Hepatocyte (in vitro differentiated cells): ENCODE results near the gene ATMIN. TPM values are rescaled to one million over a fixed set of nuclear protein-coding genes. Genes with fewer than 3 reads are reported as not detected.

Source experiments
- DNase-seq: peaks from one replicate; pipeline ENCODE4 v3.0.0-alpha.2; 2016; ENCODE audit warnings: low spot score
- H2AFZ ChIP-seq: fragments of 200-600 bp; sonication (generic); 2 replicates; pipeline ENCODE4 v1.6.0; 2016; ENCODE audit warnings: antibody characterized with exemption, mild to moderate bottlenecking
- H3K27ac ChIP-seq: fragments of 200-600 bp; sonication (generic); 2 replicates; pipeline ENCODE4 v1.5.1; 2016; ENCODE audit warnings: mild to moderate bottlenecking
- H3K27me3 ChIP-seq: fragments of 200-600 bp; sonication (generic); 2 replicates; pipeline ENCODE4 v1.6.1; 2016
- H3K36me3 ChIP-seq: fragments of 200-600 bp; sonication (generic); replicated peaks from 2 replicates; pipeline ENCODE4 v1.5.1; 2016; ENCODE audit warnings: low read depth; ENCODE audit not compliant: insufficient read depth
- H3K4me1 ChIP-seq: fragments of 200-600 bp; sonication (generic); 2 replicates; pipeline ENCODE4 v1.5.1; 2016; ENCODE audit warnings: mild to moderate bottlenecking, moderate library complexity; ENCODE audit not compliant: insufficient read depth
- H3K4me2 ChIP-seq: fragments of 200-600 bp; sonication (generic); 2 replicates; pipeline ENCODE4 v1.6.0; 2016
- H3K4me3 ChIP-seq: fragments of 200-600 bp; sonication (generic); 2 replicates; pipeline ENCODE4 v1.5.1; 2016; ENCODE audit warnings: mild to moderate bottlenecking
- H3K79me2 ChIP-seq: fragments of 200-600 bp; sonication (generic); 2 replicates; pipeline ENCODE4 v1.6.0; 2017; ENCODE audit warnings: mild to moderate bottlenecking
- H3K9me2 ChIP-seq: fragments of 200-600 bp; sonication (generic); replicated peaks from 2 replicates; pipeline ENCODE4 v1.6.0; 2017; ENCODE audit warnings: mild to moderate bottlenecking; ENCODE audit not compliant: insufficient read depth
- H3K9me3 ChIP-seq: fragments of 200-600 bp; sonication (generic); 2 replicates; pipeline ENCODE4 v1.5.1; 2016; ENCODE audit warnings: low read depth, mild to moderate bottlenecking
- H4K20me1 ChIP-seq: fragments of 200-600 bp; sonication (generic); 2 replicates; pipeline ENCODE4 v1.6.0; 2016; ENCODE audit warnings: mild to moderate bottlenecking; ENCODE audit not compliant: insufficient read depth, poor library complexity, severe bottlenecking
- EZH2 ChIP-seq: fragments of 200-600 bp; sonication (generic); IDR thresholded peaks from 2 replicates; pipeline ENCODE4 v1.6.1; 2016; ENCODE audit warnings: antibody characterized with exemption, mild to moderate bottlenecking, borderline replicate concordance
- EZH2phosphoT487 ChIP-seq: fragments of 200-600 bp; sonication (generic); IDR thresholded peaks from one replicate; pipeline ENCODE4 v1.6.1; 2018; ENCODE audit warnings: antibody characterized with exemption, mild to moderate bottlenecking, low read depth, moderate library complexity; ENCODE audit not compliant: unreplicated experiment, severe bottlenecking
- WGBS: methylation state at CpG from one replicate; pipeline ENCODE4 v1.1.6; 2016; ENCODE audit warnings: low lambda C conversion rate; ENCODE audit errors: missing lambda C conversion rate; 5-methylcytosine and 5-hydroxymethylcytosine counted together
- polyA plus RNA-seq: library from polyadenylated mRNA; unstranded; fragments of >200 nt; fragmentation: Nextera tagmentation; extraction: Ambion mirVana; gene quantifications from 2 replicates; pipeline ENCODE4 v1.2.1, GENCODE V29; 2016
- total RNA-seq: library from RNA; depleted of rRNA; stranded (reverse); fragments of >200 nt; gene quantifications from 2 replicates; pipeline ENCODE4 v1.2.3, GENCODE V29; 2014
- TF ChIP-seq, protein P1 (sequence below): fragments of 200-600 bp; sonication (generic); IDR thresholded peaks from 2 replicates; pipeline ENCODE4 v1.5.1; 2016; ENCODE audit warnings: antibody characterized with exemption, mild to moderate bottlenecking; ENCODE audit not compliant: poor library complexity

The ATMIN gene
- total and polyA plus RNA-seq, 2 experiments from 2014 or later: 30.7 to 58.4 TPM

DNA sequence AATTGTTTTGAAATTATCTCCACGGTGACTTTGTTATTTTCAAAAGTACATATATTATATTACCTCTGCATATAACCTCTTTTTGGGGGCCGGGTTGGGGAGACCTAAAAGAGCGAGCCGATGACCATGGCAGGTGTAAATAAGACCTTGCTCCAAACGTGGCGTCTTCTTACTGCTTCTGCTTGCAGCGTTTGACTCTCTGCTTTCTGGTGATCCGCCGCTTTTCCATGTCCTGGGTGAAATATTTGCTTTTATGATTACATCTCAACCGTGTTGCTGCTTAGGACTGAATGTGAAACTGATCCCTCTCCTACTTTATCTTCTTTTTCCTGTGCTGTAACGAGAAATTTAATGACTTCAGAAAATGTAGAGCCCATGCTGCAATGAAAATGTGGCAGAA lies 18.1 kb downstream of the ATMIN start:
- H3K36me3 ChIP-seq: no peaks in the 10 kb centered on the region
- no peak overlapping the region for H2AFZ ChIP-seq
- 85% methylated on average over 11 of the region's 11 CpGs for WGBS
- H3K27ac ChIP-seq: no peak overlapping the region
- H3K4me3 ChIP-seq: no peak overlapping the region
- no peaks in the 10 kb centered on the region for H3K9me3 ChIP-seq
- no peak for DNase-seq
- no peaks in the 10 kb centered on the region for H3K9me2 ChIP-seq
- no peaks in the 10 kb centered on the region for H3K27me3 ChIP-seq
- no peaks in the 10 kb centered on the region for H4K20me1 ChIP-seq
- H3K4me1 ChIP-seq: no peaks in the 10 kb centered on the region
- no peak overlapping the region for H3K4me2 ChIP-seq
- TF ChIP-seq EZH2 (no peak), EZH2phosphoT487 (no peak)
- no peaks in the 10 kb centered on the region for H3K79me2 ChIP-seq

DNA sequence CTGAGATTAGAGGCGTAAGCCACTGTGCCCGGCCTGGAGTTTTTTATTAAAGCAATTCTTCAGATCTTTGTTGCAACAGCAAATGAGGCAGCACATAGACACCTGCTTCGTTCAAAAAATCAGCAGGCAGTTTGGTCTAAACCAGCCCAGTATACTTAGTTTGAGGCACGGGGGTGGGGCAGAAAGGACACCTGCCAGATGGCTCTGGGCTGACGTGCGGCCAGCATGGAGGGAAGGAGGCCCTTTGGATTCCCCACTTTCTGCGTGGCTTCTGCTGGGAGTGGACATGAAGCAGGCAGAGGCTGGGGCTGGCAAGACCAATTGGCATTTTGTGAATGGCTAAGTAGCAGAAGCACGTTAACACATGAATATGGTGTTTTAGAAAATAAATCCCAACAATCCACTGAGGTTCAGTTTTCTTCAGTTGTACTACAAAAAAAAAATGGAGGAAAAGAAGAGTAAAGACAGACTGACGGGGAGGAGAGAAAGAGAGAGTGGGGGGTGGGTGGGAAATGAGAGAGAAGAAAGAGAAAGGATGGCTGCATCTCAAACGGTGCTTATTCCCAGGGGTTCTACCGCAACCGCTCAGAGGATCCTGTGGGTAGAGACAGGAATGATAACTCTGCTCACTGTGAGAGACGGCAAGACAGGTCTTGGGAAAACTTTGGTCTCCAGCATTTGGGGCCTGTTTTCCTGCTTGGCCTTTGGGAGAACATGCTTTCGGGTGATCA lies 25.1 kb downstream of the ATMIN start:
- no peaks in the 10 kb centered on the region for H3K79me2 ChIP-seq
- no peak overlapping the region for H2AFZ ChIP-seq
- no peaks in the 10 kb centered on the region for H3K27me3 ChIP-seq
- no peak for DNase-seq
- no peaks in the 10 kb centered on the region for H4K20me1 ChIP-seq
- H3K27ac ChIP-seq: no peak overlapping the region
- H3K36me3 ChIP-seq: no peaks in the 10 kb centered on the region
- TF ChIP-seq, protein P1, sequence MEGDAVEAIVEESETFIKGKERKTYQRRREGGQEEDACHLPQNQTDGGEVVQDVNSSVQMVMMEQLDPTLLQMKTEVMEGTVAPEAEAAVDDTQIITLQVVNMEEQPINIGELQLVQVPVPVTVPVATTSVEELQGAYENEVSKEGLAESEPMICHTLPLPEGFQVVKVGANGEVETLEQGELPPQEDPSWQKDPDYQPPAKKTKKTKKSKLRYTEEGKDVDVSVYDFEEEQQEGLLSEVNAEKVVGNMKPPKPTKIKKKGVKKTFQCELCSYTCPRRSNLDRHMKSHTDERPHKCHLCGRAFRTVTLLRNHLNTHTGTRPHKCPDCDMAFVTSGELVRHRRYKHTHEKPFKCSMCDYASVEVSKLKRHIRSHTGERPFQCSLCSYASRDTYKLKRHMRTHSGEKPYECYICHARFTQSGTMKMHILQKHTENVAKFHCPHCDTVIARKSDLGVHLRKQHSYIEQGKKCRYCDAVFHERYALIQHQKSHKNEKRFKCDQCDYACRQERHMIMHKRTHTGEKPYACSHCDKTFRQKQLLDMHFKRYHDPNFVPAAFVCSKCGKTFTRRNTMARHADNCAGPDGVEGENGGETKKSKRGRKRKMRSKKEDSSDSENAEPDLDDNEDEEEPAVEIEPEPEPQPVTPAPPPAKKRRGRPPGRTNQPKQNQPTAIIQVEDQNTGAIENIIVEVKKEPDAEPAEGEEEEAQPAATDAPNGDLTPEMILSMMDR: no peak
- TF ChIP-seq EZH2 (no peak), EZH2phosphoT487 (no peak)
- no peak overlapping the region for H3K4me3 ChIP-seq
- H3K4me2 ChIP-seq: no peak overlapping the region
- H3K9me3 ChIP-seq: no peaks in the 10 kb centered on the region
- WGBS: 94% methylated on average over 14 of the region's 14 CpGs
- no peaks in the 10 kb centered on the region for H3K4me1 ChIP-seq
- no peaks in the 10 kb centered on the region for H3K9me2 ChIP-seq

DNA sequence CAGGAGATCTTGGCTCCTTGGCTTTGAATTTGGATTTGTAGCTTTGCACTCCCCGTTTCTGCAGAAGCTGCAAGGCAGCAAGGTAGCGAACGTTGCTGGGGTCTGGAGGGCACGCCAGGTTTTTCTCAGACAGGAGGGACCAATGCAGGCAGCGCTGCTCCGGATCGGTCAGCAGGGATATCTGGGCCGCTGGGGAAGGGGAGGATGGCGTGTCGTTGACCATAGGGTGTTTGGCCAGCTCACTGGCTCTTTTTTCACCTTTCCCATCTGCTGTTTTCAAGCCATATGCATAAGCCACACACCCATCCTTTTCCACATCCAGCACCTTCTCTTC lies 25.6 kb downstream of the ATMIN start:
- H2AFZ ChIP-seq: no peak overlapping the region
- H3K4me3 ChIP-seq: no peak overlapping the region
- H3K27ac ChIP-seq: no peak overlapping the region
- H4K20me1 ChIP-seq: no peaks in the 10 kb centered on the region
- no peaks in the 10 kb centered on the region for H3K9me3 ChIP-seq
- peaks cover 4% of the 10 kb centered on the region for H3K4me1 ChIP-seq
- no peaks in the 10 kb centered on the region for H3K27me3 ChIP-seq
- no peaks in the 10 kb centered on the region for H3K36me3 ChIP-seq
- H3K4me2 ChIP-seq: no peak overlapping the region
- 96% methylated on average over 10 of the region's 10 CpGs for WGBS
- TF ChIP-seq, protein P1: no peak
- TF ChIP-seq EZH2: no peak
- TF ChIP-seq EZH2phosphoT487: no peak
- H3K79me2 ChIP-seq: no peaks in the 10 kb centered on the region
- DNase-seq: no peak
- no peaks in the 10 kb centered on the region for H3K9me2 ChIP-seq

DNA sequence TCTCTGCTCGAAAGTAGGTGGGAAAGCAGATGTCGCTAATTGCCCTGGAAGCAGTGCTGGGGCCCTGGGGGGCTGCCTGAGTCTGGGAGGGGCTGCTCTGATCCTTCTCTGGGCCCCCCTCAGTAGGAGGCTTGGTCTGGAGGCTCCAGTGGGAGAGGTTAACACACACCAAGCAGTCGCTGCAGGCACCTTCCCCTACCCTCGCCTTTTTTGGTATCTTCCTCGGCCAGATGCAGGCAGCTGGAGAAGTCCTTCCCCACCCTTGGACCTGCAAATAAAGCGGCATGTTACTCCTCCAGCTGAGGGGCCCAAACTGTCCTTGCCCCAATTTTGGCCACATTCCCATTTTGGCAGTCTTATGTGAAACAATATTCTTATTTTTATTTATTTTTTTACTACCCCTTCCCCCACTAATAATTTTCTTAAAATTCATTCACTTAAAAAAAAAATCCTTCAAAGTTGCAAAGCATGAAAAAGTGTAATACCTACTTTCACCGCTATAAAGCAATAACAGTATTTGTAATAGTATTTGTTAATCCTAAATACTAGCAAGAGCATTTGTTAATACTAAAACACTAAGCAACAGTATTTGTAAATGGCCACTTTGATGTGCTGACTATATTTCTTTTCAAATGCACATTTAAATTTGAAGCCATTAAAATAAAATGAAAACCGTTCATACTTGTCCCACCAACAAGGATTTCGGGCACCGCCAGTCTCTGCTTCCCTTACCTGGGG lies 26.4 kb downstream of the ATMIN start:
- no peak for DNase-seq
- Histone ChIP-seq H3K36me3 (no peaks in the 10 kb centered on the region), H3K9me2 (no peaks in the 10 kb centered on the region), H3K4me2 (no peak overlapping the region), H3K4me1 (peaks cover 9% of the 10 kb centered on the region), H4K20me1 (no peaks in the 10 kb centered on the region), H3K4me3 (no peak overlapping the region), H3K79me2 (no peaks in the 10 kb centered on the region), H3K27ac (no peak overlapping the region), H2AFZ (no peak overlapping the region), H3K27me3 (no peaks in the 10 kb centered on the region), H3K9me3 (no peaks in the 10 kb centered on the region)
- WGBS: 94% methylated on average over 10 of the region's 10 CpGs
- TF ChIP-seq, protein P1: no peak
- TF ChIP-seq EZH2phosphoT487 (no peak), EZH2 (no peak)
